Fibroblast of villous mesenchyme (primary cell): ENCODE results near the gene RBMX. TPM values are rescaled to one million over a fixed set of nuclear protein-coding genes. Genes with fewer than 3 reads are reported as not detected.
"Not testable (repeated sequence)": the region's sequence is repeated elsewhere in the genome, so short reads cannot be mapped to it uniquely, and the experiment has no call there.

Experiments
- DNase-seq: peaks from one replicate; pipeline ENCODE4 v3.0.0-alpha.2; 2010; ENCODE audit warnings: low read depth
- H3K4me3 ChIP-seq: 2 replicates; pipeline ENCODE4 v1.5.1; 2011; ENCODE audit warnings: low read depth, mild to moderate bottlenecking, low read length
- total RNA-seq: library from RNA; depleted of rRNA; stranded (reverse); fragments of >200 nt; gene quantifications from 2 replicates; pipeline ENCODE4 v1.2.3, GENCODE V29; 2012
- TF ChIP-seq, protein P1 (sequence below): IDR thresholded peaks from 2 replicates; pipeline ENCODE4 v1.5.1; 2012; ENCODE audit warnings: low read depth, mild to moderate bottlenecking, low read length; ENCODE audit not compliant: insufficient read depth

The RBMX gene
- total RNA-seq, 1 donor: 209 TPM

- peak; percentile 95 for DNase-seq
- H3K4me3 ChIP-seq: peak overlapping the region; percentile 74
These were observed 29.4 kb upstream of the RBMX start for GRCh38 chrX:136909706-136910564.

GRCh38 chrX:136909119-136909705 lies 28.7 kb upstream of the RBMX start:
- TF ChIP-seq, protein P1, sequence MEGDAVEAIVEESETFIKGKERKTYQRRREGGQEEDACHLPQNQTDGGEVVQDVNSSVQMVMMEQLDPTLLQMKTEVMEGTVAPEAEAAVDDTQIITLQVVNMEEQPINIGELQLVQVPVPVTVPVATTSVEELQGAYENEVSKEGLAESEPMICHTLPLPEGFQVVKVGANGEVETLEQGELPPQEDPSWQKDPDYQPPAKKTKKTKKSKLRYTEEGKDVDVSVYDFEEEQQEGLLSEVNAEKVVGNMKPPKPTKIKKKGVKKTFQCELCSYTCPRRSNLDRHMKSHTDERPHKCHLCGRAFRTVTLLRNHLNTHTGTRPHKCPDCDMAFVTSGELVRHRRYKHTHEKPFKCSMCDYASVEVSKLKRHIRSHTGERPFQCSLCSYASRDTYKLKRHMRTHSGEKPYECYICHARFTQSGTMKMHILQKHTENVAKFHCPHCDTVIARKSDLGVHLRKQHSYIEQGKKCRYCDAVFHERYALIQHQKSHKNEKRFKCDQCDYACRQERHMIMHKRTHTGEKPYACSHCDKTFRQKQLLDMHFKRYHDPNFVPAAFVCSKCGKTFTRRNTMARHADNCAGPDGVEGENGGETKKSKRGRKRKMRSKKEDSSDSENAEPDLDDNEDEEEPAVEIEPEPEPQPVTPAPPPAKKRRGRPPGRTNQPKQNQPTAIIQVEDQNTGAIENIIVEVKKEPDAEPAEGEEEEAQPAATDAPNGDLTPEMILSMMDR: no peak
- DNase-seq: peak; percentile 88
- H3K4me3 ChIP-seq: peak overlapping the region; percentile 74

More at GRCh38 chrX:136909706-136910564, 29.4 kb upstream of the RBMX start:
- TF ChIP-seq, protein P1: no peak

- no peak for DNase-seq
These were observed 27.1 kb upstream of the RBMX start for GRCh38 chrX:136907621-136908020.

DNA sequence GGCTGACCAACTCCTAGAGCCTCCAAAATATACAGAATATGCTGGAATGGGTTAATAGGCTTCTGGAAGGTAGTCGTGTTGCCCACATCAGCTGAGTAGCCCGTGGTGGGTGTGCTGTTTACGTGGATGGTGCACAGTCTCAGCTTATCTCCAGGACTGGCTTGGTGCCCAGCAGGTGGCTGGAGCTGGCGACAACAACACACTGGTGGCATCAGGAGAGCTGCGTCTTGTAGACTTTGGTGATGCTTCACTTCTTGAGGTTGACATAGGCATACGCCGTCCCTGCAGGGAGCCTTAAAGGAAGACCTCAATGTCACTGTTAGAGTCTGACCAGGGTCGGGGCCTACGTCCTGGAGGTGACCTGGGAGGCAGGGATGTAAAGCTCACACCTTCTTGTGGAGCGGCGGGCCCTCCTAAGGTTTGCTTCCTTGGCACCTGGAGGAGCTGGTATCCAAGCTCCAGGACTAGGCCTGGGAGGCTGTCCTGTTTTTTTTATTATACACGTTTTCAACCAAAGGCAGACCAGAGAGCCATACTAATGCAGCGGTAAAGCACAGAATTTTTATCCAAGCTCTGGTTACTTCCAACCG lies 26.5 kb upstream of the RBMX start:
- DNase-seq: no peak
- no peak overlapping the region for H3K4me3 ChIP-seq
- TF ChIP-seq, protein P1: no peak

More at GRCh38 chrX:136907621-136908020, 27.1 kb upstream of the RBMX start:
- TF ChIP-seq, protein P1: no peak
- no peak overlapping the region for H3K4me3 ChIP-seq

DNA sequence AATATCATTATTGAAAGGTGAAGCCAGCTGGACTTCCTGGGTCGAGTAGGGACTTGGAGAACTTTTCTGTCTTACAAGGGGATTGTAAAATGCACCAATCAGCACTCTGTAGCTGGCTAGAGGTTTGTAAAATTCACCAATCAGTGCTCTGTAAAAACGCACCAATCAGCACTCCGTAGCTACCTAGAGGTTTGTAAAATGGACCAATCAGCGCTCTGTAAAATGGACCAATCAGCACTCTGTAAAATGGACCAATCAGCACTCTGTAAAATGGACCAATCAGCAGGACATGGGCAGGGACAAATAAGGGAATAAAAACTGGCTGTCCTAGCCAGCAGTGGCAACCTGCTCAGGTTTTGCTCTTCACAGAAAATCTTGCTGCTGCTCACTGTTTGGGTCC lies 23.5 kb upstream of the RBMX start:
- not testable (repeated sequence) for DNase-seq, H3K4me3 ChIP-seq

- not testable (repeated sequence) for H3K4me3 ChIP-seq, DNase-seq
These were observed 19.5 kb upstream of the RBMX start for GRCh38 chrX:136900071-136900470.

DNA sequence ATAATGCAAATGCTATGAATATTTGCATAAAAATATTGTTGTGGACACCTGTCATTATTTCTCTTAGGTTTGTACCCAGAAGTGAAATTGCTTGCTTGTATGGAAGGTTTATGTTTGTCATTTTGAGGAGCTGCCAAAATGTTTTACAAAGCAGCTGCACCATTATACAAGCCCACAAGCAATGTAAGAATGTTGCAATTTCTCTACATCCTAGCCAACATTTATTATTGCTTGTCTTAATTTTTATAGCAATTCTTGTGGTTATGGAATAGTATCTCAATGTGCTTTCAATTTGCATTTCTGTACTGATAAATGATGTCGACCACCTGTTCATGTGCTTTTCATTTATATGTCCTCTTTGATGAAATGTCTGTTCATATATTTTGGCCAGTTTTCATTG lies 18.7 kb upstream of the RBMX start:
- peak; percentile 67 for DNase-seq
- TF ChIP-seq, protein P1: no peak
- H3K4me3 ChIP-seq: no peak overlapping the region

DNA sequence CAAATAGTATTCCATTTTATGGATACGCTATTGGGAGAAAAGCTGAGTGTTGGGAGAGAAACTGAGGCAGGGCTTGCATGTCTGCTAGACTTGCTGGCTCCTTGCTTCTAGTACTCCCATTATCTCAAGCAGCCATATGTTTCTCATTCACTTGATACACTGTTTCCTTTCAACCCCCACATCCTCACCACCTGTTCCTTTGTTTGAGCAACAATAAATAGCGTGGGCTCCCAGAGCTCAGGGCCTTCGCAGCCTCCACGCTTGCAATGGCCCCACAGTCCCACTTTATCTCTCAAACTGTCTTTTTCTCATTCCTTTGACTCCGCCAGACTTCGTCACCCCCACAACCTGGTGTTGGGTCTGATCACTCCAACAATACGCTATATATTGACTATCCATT lies 18.2 kb upstream of the RBMX start:
- DNase-seq, H3K4me3 ChIP-seq: not testable (repeated sequence)
